CD4-positive, alpha-beta T cell treated with Interleukin-1 beta for 1 hour (primary cell): ENCODE data around the gene SSU72.
"Not testable (repeated sequence)": the region's sequence is repeated elsewhere in the genome, so short reads cannot be mapped to it uniquely, and the experiment has no call there.

ENCODE experiments used
- DNase-seq, 2 donors: peaks; one replicate each; pipeline ENCODE4 v3.0.0-alpha.2; 2020 to 2022

The SSU72 gene

GRCh38 chr1:1494311-1494710 is 80.4 kb downstream of the SSU72 start:
- not testable (repeated sequence) for DNase-seq
